Measurements from ENCODE around the gene PHACTR3.

Gene PHACTR3

DNA sequence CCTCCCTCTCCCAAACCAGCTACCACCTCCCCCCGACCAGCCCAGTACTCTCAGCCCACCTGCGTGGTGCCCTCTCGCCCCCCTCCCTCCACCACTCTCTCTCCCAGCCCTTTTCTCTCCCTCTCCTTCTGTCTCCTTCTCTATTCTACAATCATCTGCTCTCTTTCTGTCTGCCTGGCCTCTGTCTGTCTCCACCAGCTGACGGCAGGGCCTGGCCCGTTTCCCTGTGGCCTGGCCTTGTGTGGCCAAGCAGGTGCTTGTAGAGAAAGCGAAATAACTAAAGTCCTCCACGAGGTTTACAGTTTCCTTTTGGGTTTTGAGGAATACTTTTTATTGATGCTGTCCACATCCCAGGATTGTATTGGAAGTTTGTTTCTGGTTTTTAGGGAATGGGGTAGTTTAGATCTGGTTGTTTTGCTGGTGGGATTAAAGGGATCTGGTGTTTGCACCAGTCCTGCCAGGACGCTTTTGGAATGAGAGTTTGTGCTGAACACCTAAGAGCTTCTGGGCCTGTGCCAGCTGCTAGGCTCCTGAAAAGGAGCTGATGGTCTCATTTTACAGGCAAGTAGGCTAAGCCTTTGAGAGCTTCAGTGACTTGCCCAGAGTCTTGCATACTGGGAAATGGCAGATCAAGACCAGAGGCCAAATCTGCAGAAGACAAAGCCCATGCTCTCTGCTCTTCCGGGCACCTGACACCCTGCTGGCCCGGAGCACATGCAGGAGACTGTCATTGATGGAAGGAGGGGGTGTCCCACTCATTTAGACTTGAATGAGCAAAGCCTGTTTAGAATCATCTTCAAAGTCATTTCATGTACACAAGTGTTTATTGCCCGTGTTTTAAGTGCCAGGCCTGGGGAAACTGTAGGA, 167.4 kb downstream of the PHACTR3 start:
- no peak overlapping the region for H3K27ac Mint-ChIP-seq
- H3K36me3 Mint-ChIP-seq: no peaks in the 10 kb centered on the region
- H3K4me3 Mint-ChIP-seq: no peak overlapping the region
- peaks cover 6% of the 10 kb centered on the region for H3K9me3 Mint-ChIP-seq
- ATAC-seq: no peak
- no peaks in the 10 kb centered on the region for H3K4me1 Mint-ChIP-seq
- H3K27me3 Mint-ChIP-seq: no peaks in the 10 kb centered on the region

DNA sequence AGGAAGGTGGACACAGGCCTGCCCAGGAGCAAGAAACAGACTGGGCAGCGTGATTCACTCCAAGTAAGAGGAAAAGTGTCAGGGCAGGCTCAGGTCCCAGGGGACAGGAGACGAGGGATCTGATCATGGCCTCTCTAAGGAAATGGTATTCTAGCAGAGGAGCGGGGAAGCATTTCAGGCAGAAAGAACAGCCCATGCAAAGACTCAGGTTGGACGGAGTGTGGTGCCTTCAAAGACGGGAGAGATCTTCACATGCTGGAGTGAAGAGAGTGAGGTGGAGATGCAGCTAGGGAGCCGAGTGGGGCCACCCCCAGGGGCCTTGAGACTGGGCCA, 168.0 kb downstream of the PHACTR3 start:
- no peak overlapping the region for H3K27ac Mint-ChIP-seq
- ATAC-seq: no peak
- no peaks in the 10 kb centered on the region for H3K36me3 Mint-ChIP-seq
- H3K27me3 Mint-ChIP-seq: no peaks in the 10 kb centered on the region
- peaks cover 4% of the 10 kb centered on the region for H3K9me3 Mint-ChIP-seq
- no peaks in the 10 kb centered on the region for H3K4me1 Mint-ChIP-seq
- no peak overlapping the region for H3K4me3 Mint-ChIP-seq

- ATAC-seq: no peak
- Mint-ChIP-seq H3K9me3 (no peaks in the 10 kb centered on the region), H3K36me3 (no peaks in the 10 kb centered on the region), H3K27me3 (no peaks in the 10 kb centered on the region), H3K27ac (no peak overlapping the region), H3K4me1 (no peaks in the 10 kb centered on the region), H3K4me3 (no peak overlapping the region)
Measured at GRCh38 chr20:59772931-59773913, 168.9 kb downstream of the PHACTR3 start.

GRCh38 chr20:59774204-59774641, 169.9 kb downstream of the PHACTR3 start:
- Mint-ChIP-seq H3K4me3 (no peak overlapping the region), H3K27me3 (no peaks in the 10 kb centered on the region), H3K27ac (no peak overlapping the region), H3K36me3 (no peaks in the 10 kb centered on the region), H3K9me3 (no peaks in the 10 kb centered on the region), H3K4me1 (no peaks in the 10 kb centered on the region)
- ATAC-seq: no peak

GRCh38 chr20:59774921-59775686, 170.8 kb downstream of the PHACTR3 start:
- no peak overlapping the region for H3K27ac Mint-ChIP-seq
- H3K27me3 Mint-ChIP-seq: no peaks in the 10 kb centered on the region
- no peak overlapping the region for H3K4me3 Mint-ChIP-seq
- no peaks in the 10 kb centered on the region for H3K9me3 Mint-ChIP-seq
- H3K36me3 Mint-ChIP-seq: no peaks in the 10 kb centered on the region
- no peak for ATAC-seq
- no peaks in the 10 kb centered on the region for H3K4me1 Mint-ChIP-seq

GRCh38 chr20:59775687-59776055, 171.3 kb downstream of the PHACTR3 start:
- H3K4me1 Mint-ChIP-seq: no peaks in the 10 kb centered on the region
- H3K27ac Mint-ChIP-seq: no peak overlapping the region
- H3K4me3 Mint-ChIP-seq: no peak overlapping the region
- ATAC-seq: no peak
- H3K36me3 Mint-ChIP-seq: no peaks in the 10 kb centered on the region
- no peaks in the 10 kb centered on the region for H3K9me3 Mint-ChIP-seq
- H3K27me3 Mint-ChIP-seq: no peaks in the 10 kb centered on the region

- H3K27me3 Mint-ChIP-seq: no peaks in the 10 kb centered on the region
- H3K36me3 Mint-ChIP-seq: no peaks in the 10 kb centered on the region
- no peaks in the 10 kb centered on the region for H3K4me1 Mint-ChIP-seq
- H3K4me3 Mint-ChIP-seq: no peak overlapping the region
- ATAC-seq: no peak
- H3K9me3 Mint-ChIP-seq: no peaks in the 10 kb centered on the region
- H3K27ac Mint-ChIP-seq: no peak overlapping the region
Measured at GRCh38 chr20:59776059-59776603, 171.8 kb downstream of the PHACTR3 start.

GRCh38 chr20:59776626-59777330, 172.4 kb downstream of the PHACTR3 start:
- Mint-ChIP-seq H3K4me3 (no peak overlapping the region), H3K27ac (no peak overlapping the region), H3K4me1 (no peaks in the 10 kb centered on the region), H3K9me3 (no peaks in the 10 kb centered on the region), H3K36me3 (no peaks in the 10 kb centered on the region), H3K27me3 (no peaks in the 10 kb centered on the region)
- ATAC-seq: no peak

GRCh38 chr20:59777331-59777725, 173.0 kb downstream of the PHACTR3 start:
- no peaks in the 10 kb centered on the region for H3K36me3 Mint-ChIP-seq
- H3K27me3 Mint-ChIP-seq: no peaks in the 10 kb centered on the region
- H3K4me3 Mint-ChIP-seq: no peak overlapping the region
- H3K27ac Mint-ChIP-seq: no peak overlapping the region
- no peaks in the 10 kb centered on the region for H3K9me3 Mint-ChIP-seq
- no peak for ATAC-seq
- H3K4me1 Mint-ChIP-seq: no peaks in the 10 kb centered on the region

DNA sequence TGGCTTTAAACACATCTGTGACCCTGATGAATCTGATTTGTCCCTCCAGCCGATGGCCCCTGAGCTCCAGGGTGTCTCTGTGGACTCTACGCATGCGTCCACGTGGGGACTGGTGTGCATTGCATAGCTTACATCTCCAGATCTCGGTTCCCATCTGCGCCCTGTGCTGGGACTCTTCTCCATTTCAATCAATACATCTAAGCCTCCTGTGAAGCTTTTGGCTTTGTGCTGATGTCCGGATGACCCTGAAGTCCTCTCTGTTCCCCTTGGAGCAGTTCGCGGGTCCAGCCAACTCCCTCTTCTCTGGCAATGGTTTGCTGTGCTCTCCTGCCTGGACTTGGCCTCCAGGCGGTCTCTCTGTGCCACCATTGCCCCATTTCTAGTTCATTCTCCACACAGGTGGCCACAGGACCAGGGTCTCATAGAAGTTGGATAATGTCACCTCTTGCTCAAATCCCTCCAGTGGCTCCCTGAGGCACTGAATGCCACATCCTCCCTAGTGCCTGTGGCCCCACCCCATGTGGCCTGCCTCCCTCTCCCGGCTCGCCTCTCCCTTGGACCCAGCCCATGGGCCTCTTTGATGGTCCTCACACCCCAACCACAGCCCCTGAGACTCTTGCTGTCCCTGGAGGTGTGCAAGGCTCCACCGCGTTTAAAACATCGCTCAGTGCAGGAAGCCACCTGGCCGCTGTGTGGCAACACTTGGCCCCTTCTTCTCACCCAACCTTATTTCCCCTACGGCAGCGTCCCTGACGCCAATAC, 173.7 kb downstream of the PHACTR3 start:
- ATAC-seq: no peak
- H3K27me3 Mint-ChIP-seq: no peaks in the 10 kb centered on the region
- H3K27ac Mint-ChIP-seq: no peak overlapping the region
- H3K4me1 Mint-ChIP-seq: no peaks in the 10 kb centered on the region
- H3K9me3 Mint-ChIP-seq: no peaks in the 10 kb centered on the region
- H3K36me3 Mint-ChIP-seq: no peaks in the 10 kb centered on the region
- H3K4me3 Mint-ChIP-seq: no peak overlapping the region

DNA sequence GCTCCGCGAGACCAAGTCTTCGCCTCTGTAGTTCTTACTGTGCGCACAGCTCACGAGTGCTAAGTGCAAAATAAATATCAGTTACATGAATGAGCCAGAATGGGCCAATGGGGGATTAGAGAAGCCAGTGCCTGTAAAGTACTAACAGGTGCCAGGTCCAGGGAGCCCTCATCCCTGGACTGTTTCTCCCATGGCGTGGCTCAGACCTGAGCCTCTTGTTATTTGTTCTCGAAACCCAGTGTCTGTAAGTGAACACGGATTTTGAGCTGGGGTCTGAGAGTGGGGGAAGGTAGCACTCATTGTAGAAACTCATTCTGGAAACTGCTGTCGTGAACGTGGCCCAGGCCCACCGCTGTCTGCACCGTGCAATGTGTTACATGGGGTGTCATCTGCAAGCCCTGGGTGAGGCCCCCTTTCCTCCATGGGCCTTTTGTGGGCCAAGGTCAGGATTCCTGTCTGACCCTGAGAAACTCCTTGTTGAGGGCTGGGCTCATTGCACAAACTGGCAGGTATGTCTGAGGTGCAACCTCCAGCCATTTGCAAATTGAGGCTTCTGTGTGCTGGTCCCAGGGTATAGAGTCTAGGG, 174.4 kb downstream of the PHACTR3 start:
- Mint-ChIP-seq H3K4me1 (no peaks in the 10 kb centered on the region), H3K27me3 (no peaks in the 10 kb centered on the region), H3K27ac (no peak overlapping the region), H3K4me3 (no peak overlapping the region), H3K9me3 (no peaks in the 10 kb centered on the region), H3K36me3 (no peaks in the 10 kb centered on the region)
- ATAC-seq: no peak

GRCh38 chr20:59779656-59780380, 175.5 kb downstream of the PHACTR3 start:
- no peak for ATAC-seq

GRCh38 chr20:59780494-59781185, 176.3 kb downstream of the PHACTR3 start:
- no peak for ATAC-seq
- H3K4me1 Mint-ChIP-seq: no peaks in the 10 kb centered on the region
- H3K4me3 Mint-ChIP-seq: no peak overlapping the region
- no peaks in the 10 kb centered on the region for H3K27me3 Mint-ChIP-seq
- H3K36me3 Mint-ChIP-seq: no peaks in the 10 kb centered on the region
- no peak overlapping the region for H3K27ac Mint-ChIP-seq
- no peaks in the 10 kb centered on the region for H3K9me3 Mint-ChIP-seq

More at GRCh38 chr20:59779656-59780380, 175.5 kb downstream of the PHACTR3 start:
- Mint-ChIP-seq H3K36me3 (no peaks in the 10 kb centered on the region), H3K27ac (no peak overlapping the region), H3K4me3 (no peak overlapping the region), H3K27me3 (no peaks in the 10 kb centered on the region), H3K9me3 (no peaks in the 10 kb centered on the region), H3K4me1 (no peaks in the 10 kb centered on the region)
